Umbilical cord (tissue), 2 donors: ENCODE measurements around the gene RYR3. TPM values are rescaled to one million over a fixed set of nuclear protein-coding genes. Genes with fewer than 3 reads are reported as not detected.

ENCODE experiments used
- DNase-seq: peaks from one replicate; pipeline ENCODE4 v3.0.0-alpha.2; 2015; ENCODE audit warnings: low spot score
- total RNA-seq: library from RNA; depleted of rRNA; stranded (reverse); fragments of >200 nt; gene quantifications from one replicate; pipeline ENCODE4 v1.2.3, GENCODE V29; 2014; ENCODE audit warnings: low replicate concordance; ENCODE audit not compliant: insufficient read depth

RYR3 gene
- total RNA-seq, 1 donor from 2014 or later = 11.6 TPM

DNA sequence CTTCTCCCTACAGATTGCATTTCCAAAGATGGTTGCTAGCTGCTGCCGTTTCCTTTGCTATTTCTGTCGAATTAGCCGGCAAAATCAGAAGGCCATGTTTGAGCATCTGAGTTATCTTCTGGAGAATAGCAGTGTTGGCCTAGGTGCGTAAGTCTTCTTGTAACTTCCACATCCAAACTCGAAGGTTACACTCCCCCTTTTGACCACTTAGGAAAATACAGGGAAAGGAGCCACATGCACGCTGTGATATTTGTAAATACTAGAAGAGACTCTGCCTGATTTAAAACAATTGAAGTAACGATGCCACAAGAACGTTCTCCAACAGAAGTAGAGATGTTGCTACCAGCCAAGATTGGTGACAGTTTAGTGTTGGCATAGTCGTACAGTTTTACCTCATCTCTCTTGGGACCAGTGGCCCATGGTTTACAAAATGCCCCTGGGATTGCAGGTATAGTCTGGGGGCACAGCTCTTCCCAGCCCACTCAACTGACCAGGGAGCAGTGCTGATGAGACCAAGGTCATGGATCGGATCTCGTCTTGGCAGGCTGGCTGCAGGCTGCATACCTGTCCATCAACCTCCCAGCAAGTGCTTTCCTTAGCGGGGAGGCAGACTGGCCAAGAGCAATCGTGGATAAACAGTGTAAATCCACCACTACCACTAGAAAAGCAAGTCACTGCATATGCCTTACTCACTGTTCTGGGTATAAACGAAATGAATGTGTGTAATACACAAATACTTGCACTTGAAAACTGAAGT lies 389.1 kb downstream of the RYR3 start:
- no peak for DNase-seq

DNA sequence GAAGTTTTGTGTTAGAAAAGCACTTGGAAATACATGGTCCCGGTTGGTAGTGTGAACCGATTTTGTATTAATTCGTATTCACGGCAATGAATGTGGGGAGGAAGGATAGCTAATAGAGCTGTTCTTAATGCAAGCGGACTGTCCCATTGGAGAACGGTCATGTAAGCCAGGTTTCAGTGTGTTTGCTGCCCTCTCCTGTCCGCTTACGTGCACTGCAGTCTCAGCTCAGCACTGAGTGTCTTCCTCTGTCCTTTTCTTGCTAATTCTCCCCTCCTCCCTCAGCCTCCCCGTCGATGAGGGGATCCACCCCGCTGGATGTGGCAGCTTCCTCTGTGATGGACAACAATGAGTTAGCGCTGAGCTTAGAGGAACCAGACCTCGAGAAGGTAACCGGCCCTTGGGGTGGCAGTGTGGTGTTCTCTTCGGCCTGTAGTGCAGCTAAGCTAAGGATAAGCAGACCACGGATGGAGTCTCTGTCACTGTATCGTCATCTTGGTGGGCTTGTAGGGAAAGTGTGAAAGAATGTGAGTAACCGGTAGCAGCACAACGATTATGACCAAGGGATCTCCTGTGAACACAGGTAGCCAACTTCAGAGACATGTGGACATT lies 390.0 kb downstream of the RYR3 start:
- peak; percentile 78 for DNase-seq

DNA sequence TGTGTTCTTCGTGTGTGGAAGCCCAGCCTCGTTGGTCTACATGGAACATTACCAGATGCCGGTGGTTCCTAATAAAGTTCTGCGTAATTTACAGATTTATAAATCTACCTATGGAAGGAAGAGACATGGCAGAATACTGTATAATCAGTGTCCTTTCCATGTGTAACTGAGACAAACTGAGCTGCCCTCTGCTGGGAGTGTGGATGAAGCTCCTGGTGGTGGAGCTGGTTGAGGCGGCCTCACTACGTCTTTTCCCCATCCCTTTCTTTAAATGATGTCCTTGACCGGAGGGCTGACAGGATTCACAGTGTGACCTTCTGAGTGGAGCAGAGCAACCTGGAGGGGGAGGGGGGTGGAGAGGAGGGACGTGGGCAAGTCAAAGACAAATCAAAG lies 390.5 kb downstream of the RYR3 start:
- no peak for DNase-seq

DNA sequence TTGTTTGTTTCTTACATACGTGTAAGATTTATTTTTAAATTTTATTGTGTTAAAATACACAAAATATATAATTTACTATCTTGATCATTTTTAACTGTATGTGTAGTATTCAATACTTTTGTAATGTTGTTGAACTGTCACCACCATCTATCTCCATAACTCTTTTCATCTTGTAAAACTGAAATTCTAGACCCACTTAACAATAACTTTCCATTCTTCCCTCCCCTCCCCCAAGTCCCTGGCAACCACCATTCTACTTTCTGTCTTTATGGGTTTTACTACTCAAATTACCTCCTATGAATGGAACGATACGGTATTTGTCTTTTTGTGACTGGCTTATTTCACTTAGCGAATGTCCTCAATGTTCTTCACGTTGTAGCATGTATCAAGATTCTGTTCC lies 395.4 kb downstream of the RYR3 start:
- DNase-seq = no peak

DNA sequence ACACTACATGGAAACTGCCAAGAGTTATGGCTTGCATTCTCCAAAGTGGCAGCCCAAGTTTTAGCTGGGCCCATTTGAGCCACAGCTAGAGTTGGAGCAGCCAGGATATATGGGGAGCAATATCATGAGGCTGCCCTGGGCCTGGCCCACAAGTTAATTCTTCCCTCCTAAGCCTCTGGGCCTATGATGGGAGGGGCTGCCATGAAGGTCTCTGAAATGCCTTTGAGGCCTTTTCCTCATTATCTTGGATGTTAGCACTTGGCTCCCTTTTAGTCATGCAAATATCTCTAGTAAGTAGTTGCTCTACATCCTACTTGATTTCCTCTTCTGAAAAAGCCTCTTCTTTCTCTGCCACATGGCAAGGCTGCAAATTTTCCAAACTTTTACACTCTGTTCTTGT lies 400.0 kb downstream of the RYR3 start:
- no peak for DNase-seq

DNA sequence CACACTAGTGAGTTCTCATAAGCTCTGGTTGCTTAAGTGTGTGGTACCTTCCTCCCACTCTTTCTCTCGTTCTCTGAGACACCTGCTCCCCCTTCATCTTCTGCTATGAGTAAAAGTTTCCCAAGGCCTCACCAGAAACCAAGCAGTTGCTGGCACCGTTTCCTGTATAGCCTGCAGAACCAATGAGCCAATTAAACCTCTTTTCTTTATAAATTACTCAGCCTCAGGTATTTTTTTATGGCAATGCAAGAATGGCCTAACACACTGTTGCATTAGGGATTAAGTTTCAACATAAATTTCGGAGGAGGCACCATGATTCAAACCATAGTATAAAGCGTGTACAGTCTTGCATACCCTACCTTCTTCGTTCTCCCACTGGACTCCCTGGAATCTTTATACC lies 405.3 kb downstream of the RYR3 start:
- no peak for DNase-seq

DNA sequence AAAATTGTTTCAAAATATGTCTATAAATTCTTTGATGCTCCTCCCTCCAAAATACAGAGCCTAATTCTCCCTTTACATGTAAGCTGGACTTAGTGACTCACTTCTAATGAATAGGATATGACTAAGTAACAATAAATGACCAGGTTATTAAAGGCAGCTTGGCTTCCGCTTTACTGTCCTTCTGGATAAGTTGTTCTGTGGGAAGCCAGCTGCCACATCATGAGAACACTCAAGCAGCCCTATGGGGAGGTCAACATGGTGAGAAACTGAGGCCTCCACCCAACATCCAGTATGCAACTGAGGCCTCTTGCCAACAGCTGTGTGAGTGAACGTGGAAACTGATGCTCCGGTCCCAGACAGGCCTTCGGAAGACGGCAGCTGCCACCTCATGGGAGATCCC lies 410.2 kb downstream of the RYR3 start:
- DNase-seq = no peak

DNA sequence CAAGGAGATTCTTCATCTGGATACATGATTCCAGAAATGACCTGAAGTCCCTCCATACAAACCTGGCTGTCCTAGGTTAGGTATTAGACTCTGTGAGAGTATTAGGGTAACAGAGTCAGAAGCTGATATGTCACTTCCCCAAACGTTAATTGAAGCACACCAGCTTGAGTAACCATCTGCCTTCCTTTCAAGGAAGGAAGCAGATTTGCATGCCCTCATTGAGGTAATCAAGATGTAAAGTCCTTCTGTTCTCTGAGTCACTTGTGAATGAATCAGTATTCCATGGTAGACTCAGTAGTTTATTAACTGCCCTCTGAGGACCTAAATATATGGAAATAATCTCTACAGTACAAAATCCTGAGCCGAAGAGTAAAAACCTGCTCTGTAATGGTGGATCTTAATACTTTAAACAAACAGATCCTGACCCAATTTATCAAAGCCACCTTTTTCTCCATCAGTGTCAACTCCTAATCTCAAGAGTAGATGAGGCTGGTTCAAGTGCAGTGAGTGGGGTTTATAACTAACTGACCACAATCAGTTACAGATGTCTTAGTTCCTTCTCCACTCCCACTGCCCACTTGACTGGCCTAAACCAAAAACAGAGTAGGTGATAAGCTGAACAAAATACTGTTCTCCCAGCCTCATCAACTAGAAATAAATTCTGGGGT lies 411.4 kb downstream of the RYR3 start:
- DNase-seq = no peak

DNA sequence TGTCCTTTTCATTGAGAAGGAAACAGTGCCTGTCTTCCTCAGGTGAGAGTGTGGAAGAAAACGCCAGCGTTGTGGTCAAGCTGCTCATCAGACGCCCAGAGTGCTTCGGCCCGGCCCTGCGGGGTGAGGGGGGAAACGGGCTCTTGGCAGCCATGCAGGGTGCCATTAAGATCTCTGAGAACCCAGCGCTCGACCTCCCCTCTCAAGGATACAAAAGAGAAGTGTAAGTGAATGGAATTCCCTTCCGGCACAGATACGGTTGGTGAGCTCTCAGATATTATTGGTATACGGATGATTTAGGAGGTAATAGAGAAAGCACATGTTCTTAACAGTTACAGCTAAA lies 411.9 kb downstream of the RYR3 start:
- DNase-seq = no peak

DNA sequence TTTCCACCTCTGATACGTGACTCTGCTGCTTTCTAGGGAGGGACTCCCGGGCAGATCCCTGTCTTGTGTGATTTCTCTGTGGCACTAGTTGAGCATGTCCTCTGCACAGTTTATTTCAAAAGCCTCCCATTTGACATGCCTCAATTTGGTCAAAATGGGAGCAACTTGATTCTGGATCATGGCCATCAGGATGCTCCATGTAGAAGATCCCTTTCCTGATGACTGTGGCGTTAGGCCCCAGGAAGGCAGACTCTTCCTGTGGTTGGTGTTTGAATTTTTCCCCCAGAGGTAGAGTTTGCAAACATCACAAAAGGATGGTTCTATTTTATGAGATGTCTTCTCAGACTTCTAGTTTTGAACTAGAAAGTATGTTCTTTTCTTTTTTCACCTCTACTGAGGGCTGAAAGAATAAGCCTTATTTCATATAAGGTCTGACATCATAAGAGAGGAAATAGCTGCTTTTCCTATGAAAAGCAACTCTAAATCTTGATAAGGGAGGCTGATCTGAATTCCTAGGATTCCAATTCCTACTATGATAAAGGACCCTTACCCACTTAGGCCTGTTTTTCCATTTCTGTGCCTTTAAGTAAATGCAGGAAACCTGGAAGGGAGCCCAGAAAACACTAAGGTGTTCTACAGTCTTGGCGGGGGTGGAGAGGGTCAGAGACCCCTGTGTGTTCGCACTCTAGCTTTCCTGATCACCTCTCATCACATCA lies 413.7 kb downstream of the RYR3 start:
- no peak for DNase-seq

DNA sequence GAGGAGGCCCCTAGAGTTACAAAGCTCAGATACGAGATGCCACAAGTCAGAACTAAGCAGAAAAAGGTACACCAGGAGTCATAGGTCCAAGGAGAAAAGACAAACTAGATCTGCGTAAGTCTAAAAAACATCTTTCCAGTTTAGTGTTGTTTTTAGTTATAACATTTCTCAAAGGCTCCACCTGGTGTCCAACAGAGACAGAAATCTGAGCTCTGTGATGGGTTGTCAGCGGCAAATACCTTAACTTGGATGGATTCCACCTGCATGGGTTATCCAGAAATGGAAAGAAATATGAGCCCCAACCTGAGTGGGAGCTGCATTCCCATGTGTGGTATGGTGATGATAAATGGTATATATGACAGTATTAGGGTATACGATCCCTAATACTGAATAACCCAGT lies 418.9 kb downstream of the RYR3 start:
- DNase-seq = peak; percentile 14

DNA sequence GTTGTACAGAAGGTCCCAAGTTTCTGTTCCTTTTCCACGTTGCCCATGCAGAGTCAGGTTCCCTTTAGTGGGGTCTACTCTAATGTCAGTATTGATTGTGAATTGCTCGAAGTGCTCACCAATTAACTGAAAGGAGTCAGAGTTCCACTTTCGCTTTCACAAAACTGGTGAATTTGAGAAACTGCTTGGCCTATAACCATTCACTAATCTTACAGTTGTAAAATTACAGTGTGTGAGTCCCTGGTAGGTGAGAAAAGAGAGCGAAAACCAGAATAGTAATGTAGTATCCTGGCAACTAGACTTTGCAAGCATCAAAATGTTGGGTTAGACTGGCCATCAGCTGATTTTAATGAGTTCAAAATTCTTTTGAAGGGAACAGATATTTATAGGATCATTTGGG lies 420.0 kb downstream of the RYR3 start:
- no peak for DNase-seq

DNA sequence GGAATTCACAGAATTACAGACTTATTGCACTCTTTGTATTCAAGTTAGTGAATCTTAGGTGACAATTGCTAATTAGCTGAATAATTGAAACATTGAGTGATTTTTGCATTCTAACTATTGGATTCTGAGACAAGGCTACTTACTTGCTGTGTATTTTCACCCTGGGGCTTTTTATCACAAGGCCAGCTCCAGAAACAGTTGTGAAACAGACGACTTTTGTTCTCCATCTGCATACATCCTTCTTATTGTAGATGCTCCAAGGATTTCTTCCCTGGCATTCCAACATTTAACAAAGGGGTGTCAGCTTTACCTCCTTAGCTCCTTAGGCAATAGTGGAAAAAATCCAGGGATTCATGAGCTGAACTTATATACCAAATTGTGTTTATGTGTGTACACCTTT lies 424.4 kb downstream of the RYR3 start:
- no peak for DNase-seq

DNA sequence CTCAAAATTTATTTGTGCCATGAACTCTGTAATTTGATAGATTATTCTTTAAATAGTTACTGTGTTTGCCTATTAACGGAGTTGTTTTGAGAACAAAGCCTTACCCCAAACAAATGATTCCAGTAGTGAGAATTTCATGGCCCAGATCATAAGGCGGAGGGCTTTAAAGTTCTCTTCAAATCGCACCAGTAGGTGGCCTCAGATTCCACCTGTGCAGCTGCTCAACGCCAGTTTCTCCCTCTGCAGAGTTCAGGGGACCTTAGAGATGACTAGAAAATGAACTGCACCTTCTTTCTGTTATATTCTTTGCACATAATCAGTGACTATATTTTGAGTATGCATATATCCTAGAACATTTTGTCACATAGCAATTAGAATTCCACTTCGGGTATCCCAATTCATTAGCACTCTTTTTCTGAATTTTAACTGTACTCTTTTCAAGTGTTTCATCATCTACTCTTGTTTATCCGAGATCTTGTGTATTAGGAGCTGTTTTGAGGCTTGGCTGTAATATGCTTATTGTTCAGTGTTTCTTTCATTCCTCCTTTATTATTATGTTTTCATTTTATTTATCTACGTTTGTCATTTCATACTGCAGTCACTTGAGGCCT lies 425.0 kb downstream of the RYR3 start:
- peak; percentile 36 for DNase-seq

DNA sequence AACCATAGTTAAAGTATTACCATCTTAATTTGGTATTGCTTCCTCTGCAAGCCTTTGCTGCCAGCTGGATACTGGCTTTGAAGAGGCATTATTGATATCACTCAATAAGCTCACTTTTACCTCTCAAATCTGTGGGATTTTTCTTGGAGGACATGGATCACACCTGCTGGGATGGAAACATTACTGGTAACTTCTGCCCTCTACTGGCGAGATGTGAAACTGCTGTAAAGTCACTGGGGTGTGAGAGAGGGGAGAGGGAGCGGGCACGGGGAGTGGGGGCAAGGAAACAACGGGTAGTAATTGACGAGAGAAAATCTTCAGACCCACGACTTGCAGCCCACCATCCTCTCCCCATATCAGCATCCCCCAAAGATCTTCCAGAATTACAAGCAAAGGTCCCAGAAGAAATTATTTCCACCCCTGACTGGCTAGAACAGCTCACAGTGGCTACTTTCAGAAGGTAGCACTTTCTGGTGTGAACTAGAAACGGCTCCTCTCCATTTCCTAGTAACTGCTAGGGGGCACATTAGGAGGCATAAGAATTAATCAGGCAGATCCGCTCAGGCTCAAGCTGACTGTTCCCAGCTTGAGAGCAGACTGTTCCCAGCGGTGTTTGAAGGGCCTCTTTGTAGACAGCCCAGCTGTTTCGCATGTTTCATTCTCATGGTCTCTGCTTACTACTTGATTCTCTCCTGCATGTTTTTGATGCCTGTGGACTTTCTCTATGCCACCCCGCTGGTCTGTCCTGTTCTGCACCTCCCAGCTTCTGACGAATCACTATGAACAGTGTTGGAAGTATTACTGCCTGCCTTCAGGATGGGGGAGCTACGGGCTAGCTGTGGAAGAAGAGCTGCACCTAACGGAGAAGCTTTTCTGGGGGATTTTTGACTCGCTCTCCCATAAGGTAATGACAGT lies 427.2 kb downstream of the RYR3 start:
- DNase-seq = peak; percentile 35

DNA sequence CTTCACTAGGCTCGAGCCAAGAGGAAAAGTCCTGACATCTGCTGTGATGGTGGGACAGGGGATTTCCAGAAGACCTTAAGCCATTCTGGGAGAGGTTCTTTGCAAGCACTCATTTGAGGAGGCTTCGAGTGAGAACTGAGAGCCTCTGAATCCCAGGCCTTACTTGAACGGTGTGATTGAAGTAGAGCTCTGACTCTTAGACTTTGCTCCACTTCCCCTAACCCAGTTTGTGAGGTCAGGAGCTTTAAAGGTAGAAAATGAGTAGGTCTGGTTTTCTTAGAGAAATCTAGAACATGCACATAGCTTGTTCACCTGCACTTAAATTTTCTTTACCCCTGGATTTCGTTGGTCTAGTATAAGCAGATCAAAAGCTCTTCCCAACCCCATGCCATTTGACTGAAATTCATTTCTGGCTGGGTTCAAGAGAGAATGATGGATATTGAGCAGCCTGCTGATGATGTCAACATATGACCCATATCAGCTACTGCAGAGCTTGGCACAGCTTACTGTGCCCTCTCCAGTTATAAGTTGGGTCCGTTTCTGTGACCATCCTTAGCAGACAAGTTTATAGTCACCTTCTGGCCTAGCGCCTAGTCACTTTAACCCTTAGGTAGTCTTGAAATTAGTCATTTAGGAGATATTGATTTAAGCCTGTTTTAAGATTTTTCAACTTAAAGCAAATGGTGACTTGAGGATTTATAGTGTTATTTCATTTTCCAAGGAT lies 428.3 kb downstream of the RYR3 start:
- no peak for DNase-seq

DNA sequence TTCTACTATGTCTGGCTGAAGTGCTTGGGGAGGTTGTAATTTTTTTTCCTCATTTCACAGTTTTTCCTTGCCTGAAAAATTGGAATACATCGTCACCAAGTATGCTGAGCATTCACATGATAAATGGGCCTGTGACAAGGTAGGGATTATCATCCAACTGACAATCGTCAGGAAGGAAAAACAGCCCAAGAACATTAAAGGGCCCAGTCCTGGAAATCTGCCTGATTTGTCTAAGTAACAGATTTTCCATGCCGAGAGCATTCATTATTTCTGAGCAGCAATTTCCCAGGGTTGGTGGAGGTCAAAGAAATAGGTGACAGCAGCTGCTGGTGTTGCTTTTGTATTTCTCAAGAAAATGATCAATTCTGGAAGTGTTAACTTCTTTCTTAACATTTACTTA lies 431.5 kb downstream of the RYR3 start:
- no peak for DNase-seq

DNA sequence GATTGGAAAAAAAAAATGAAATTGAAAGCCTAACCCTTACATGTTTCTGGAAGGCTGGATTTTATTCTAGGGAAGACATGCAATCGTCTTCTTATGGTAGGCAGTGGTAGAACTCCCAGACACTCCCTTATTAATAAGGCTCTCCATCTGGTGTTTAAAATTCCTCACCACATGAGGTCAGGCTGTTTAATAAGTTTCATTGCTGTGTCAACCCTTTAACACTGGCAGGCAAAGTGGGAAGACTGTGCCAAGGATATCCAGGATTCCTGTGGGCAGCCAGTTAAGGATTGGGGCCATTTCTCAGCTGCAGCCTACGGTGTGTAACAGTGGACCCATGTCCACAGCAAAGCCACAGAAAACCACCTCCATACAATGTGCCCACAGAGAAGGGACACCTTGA lies 432.0 kb downstream of the RYR3 start:
- DNase-seq = no peak

DNA sequence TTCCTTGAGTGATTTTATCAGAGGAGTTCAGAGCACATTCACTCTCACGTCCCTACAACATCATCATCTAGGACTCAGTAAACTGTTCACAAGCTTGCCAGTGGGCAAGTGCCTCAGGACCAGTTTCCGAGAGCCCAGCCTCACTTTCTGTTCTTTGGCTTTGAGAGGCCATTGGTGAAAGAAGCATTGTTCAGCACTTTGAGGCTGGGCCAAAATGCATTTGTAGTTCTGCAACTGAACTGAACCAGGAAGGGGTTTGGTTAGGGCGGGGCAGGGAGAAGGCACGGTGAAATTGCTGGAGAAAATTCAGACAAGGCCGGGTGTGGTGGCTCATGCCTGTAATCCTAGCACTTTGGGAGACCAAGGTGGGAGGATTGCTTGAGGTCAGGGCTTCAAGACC lies 435.4 kb downstream of the RYR3 start:
- DNase-seq = no peak

DNA sequence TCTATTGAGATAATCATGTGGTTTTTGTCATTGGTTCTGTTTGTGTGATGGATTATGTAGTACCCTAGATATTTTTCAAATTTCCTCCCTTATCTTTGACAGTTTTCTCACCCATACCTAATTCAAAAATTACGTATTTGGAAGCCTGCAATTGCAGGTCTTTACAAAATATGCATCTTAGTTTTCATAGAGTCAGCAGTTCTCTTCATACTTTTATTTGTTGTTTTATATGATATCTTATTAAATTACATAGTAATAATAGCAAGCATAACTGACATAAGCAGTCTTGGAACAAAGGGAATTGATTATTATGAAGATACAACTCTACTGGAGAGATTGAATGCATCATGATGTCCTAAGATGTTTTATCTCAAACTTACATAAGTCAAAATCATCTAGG lies 442.2 kb downstream of the RYR3 start:
- no peak for DNase-seq
